NCI-H1436 (cell line): ENCODE results near the gene CARD6.
"Not testable (repeated sequence)": the region's sequence is repeated elsewhere in the genome, so short reads cannot be mapped to it uniquely, and the experiment has no call there.

ENCODE experiments used
- DNase-seq: peaks from one replicate; lab custom pipeline; 2025; lab: John Stamatoyannopoulos, UW

Gene CARD6

DNA sequence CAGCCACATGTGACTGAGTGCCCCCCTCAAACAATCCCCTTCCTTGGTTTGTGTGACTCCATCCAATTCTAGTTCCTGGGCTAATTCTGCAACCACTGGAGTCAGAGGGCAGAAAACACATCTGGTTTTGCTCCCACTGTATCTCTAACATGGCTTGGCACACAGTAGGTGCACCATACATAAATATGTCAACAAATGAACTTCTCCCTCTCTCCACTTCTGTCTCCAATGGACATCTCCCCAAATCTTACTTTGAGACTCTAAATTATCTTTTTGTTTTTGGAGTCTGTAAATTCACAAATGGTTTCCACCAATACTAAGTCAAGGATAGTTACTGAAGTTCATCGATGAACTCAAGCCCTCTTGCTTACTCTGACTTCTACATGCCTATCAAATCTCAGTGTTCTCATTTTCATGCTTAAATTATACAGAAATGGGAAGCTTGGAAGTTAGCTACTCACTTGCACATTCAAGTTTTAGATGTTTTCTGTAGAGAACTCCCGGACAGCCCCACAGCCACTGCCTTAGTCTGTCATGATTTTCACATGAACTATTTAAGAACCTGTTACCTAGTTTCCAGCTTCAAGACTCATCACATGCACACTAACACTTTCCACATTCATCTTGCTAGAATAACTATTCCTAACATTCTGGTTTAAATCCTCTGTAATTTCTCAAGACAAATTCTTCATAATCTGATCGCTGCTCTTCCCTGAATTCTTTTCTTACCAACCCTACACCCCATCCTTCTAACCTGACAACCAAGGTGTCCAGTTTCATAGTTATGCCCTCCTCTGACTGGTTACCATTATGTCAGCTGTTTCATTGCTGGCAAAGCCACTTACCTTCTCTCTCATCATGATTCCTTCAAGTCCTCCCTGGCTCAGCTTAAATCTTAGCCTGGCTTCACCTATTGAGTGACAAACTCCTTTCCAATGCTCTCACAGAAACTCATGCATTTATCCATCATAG lies 12.2 kb upstream of the CARD6 start:
- DNase-seq, result no peak

DNA sequence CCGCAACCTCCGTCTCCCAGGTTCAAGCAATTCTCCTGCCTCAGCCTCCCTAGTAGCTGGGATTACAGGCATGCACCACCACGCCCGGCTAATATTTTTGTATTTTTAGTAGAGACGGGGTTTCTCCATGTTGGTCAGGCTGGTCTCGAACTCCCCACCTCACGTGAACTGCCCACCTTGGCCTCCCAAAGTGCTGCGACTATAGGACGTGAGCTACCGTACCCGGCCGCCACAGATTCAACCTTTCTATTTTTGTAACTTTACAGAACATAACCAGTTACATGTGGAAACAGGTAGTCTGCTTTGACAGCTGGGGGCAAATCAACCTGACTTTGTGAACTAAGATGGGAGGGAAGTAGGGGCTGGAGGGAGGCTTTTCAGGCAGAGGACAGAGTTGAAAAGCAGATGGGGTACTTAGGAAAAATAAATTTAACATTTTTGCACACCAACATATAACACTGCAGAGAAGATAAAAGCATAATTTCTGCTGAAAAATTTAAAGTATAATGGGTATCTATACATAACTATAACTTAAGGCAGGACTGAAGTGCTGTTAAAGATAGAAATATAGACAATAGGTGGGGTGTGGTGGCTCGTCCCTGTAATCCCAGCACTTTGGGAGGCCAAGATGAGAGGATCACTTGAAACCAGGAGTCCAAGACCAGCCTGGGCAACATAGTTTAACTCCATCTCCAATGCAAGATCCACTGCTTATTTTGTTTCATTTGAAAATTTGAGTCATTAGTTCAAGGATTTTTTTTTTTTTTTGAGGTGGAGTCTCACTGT lies 11.2 kb upstream of the CARD6 start:
- DNase-seq, result no peak

DNA sequence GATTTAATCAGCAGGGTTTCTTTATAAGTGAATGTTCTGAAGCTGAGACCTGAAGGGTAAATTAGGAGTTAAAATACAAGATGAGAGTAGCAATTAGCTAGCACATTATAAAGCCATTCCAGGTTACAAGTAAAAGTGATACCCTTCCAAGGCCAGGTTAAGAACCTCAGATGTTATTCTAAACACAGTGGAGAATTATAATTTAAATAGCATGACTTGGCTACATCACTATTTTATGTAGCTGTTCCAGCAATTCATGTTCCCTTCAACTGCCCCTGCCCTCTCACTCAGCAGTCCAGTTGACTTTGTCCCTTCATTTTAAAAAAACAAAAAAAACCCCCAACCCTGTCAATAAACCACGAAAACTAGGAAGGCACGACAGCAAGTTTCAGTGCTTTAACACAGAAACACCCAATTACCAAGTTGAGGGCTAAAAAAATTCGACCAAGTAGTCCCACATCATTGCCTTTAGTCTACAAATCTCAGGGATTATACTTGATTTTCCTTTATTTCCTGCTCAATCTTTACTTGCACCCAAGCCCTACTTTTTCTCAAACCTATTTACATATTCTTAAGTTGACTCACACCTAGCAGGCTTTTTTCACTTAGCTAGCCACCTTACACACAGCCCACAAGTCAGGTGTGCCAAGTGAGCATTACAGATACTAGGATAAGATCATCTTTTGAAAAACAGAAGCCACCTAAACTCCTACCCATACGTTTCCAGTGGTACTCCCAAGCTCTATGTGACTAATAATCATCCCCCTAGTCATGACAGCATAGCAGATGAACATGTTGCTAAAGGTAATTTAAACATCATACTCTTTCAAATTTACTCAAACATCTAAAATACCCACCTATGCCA lies 9.6 kb upstream of the CARD6 start:
- no peak for DNase-seq

DNA sequence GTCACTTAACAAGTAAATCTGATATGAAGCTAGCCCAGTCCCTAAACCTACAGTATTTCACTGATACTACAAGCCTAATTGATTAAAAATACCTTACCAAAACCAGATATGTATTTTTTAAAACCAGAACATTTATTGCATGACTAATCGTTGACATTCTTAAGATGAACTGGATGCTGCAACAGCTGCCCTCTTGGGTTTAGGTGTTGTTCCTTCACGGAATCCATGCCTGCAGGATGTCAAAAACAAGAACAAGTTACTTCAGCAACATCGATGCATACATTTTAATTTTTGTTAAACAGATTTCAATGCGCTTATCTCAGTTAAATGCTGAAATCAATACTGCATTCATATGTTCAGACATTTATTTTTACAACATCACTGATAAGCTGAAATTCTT lies 8.8 kb upstream of the CARD6 start:
- DNase-seq, result no peak

DNA sequence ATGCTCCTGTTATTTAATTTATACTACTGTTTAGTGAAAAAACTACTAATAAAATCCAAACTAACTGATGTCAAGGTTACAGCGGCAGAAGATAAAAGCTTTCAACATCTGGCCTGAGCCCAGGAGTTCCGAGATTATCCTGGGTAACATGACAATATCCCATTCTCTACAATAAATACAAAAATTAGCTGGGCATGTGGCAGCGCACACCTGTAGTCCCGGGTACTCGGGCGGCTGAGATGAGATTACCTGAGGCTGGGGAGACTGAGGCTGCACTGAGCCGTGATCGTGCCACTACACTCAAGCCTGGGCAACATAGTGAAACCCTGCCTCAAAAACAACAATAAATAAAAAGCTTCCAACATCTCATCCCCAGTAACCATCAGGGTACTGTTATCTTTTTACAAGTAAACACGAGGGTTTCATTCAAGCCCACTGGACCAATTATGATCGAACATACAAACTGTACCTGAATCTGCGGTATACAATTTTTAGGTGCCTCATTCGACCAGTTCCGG lies 7.4 kb upstream of the CARD6 start:
- DNase-seq, result no peak

DNA sequence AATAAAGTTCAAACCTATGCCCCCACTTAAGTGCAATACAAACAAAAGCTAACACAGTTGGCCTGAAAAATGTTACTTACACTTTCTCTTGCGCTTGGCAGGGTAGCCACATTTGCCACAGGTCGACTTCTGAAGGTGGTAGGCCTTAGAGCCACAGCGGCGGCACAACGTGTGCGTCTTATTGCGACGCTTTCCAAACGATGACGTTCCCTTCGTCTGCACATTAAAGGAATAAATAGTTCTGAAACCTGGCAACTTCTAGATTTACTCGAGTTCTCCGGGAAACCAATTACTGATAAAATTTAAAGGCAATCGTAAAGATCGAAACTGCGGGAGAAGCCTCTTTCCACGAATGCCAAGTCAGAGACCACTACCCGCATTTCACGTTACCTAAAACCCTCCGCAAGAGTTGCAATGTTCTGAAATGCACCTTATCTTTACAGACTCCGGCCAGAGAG lies 6.7 kb upstream of the CARD6 start:
- DNase-seq, result no peak

DNA sequence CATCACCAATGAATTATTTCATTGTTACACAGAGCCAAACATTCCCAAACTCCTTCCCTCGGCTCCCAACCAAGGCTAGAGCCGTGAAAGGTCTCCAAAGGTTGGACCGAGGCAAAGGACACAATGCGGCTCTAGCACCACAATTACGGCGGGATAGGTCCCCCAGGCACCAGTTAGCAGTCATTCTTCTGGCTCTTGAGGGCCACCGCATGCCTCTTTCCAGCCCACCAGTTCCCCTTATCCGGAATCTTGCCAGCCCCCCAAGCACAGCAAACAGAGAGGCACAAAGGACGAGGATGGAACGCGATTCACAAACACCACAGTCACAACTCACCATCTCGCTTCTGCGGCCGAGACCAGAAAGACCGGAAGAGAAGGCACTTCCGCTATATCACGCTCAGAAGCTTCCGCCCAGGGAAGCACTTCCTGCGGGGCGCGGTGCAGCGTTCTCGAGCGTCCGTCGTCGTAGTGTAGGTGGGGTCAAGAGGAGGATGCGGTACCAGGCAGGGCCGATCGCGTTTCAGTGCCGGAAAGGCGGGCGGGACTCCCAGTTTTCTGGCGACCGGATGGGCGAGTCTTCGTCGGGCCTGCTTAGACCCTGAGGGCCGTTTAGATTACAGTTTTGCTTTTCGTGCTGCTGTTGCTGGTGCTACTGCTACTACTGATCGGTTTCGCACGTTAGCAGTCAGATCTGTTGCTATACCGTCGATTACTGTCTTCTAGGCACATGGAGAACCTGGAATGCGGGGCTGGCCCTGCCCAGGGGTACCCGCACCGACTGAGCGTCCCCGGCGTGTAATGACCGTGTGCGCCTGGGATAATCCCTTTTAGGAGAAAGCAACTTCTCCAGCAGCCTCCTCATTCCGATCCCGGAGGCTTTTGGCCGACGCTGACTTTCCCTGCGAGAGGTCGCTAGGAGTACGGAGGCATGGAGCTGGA lies 6.0 kb upstream of the CARD6 start, which contains the start of gene RPL37:
RPL37 (minus strand) TSS at position 374 of the 939 bp plus-strand sequence; CDS start at position 337, 37 bp downstream.
- peak; percentile 94 for DNase-seq

DNA sequence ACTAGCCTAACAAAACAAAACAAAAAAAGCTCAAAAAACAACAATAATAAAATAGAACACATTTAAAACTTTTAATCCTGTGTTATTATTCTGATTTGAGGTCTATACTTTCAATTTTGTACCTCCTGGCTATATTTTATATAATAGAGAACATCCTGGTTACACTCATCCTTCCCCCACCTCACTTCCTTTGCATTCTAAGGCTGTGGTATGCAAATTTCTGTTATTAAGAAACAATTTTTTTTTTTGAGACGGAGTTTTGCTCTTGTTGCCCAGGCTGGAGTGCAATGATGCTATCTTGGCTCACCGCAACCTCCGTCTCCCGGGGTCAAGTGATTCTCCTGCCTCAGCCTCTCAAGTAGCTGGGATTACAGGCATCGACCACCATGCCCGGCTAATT lies 3.1 kb upstream of the CARD6 start:
- no peak for DNase-seq

DNA sequence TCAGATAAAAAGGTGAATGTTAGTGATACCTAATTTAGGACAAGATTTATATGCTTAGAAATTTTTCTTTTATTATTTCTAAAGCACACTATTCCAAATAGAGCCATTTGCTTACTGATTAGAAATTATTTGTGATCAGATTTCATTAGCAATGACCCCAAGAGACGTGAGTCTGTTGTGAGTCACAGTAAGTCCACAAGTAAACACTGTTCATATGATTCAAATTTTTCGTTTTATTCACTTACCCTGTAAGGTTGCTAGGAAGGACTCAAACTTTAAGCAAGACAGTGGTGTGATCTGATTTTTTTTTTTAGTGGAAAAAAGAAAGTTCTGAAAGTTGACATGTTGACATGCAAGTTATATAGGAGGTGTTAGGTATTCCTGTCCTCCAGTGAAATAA lies 1.2 kb downstream of the CARD6 start:
- DNase-seq, result no peak

DNA sequence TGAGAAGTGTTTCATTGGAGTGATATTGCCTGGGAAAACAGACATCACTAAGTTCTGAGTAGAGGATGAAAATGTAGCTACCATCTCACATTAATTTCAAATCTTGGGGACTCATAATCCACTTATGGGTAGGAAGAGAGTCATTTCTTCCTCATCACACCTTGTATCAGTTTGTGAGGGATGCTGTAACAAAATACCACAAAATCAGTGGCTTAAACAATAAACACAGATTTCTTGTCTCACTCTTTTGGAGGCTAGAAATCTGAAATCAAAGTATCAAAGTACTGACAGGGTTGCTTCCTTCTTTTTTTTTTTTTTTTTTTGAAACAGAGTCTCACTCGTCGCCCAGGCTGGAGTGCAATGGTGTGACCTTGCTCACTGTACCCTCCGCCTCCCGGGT lies 3.4 kb downstream of the CARD6 start:
- no peak for DNase-seq

DNA sequence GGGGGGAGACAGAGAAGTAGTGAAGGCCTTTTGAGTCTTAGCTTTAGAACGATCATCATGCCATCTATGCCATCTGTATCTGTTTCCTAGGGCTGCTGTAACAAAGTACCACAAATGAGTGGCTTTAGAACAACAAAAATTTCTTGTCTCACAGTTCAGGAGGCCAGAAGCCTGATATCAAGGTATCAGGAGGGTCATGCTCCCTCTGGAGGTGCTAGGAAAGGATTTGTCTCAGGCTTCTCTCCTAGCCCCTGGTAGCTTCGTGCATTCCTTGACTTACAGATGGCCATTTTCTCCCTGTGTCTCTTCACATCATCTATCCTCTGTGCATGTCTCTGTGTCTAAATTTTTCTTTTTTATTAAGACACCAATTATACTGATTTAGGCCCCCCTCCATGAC lies 5.2 kb downstream of the CARD6 start:
- no peak for DNase-seq

DNA sequence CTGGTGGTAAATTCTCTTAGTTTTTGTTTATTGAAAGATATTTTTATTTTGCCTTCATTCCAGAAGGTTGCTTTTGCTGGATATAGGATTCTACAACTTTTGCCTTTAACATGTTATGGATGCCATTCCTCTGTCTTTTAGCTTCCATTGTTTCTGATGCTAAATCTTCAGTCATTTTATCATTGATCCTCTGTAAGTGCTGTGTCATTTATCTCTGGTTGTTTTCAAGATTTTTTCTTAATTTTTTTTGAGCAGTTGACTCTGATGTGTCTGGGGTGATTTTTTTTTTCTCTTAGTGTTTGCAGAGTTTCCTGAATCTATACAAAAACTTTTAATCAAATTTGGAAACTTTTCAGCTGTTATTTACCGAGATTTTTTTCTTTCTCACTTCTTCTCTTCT lies 6.4 kb downstream of the CARD6 start:
- no peak for DNase-seq

DNA sequence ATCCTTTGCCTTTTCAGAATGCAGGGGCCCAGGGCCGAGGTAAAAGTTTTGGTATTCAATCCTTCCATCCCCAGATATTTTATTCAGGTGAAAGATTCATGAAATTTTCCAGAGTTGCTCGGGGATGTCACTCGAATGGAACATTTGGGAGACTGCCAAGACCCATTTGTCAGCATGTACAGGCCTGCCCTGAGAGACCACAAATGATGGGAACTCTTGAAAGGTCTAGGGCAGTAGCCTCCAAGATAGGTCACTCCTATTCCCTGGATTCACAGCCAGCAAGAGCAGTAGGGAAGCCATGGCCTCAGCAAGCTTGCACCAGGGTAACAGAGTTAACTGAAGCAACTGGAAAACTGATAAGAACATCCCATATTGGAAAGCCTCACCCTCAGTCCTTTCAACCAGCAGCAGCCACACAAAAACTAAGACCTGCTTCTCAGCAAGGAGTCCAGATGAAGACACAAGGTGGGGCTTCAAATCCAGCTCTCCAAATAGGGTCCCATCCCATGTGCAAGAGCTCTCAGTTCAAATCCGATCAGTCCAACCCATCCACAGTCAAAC lies 12.5 kb downstream of the CARD6 start:
- no peak for DNase-seq

DNA sequence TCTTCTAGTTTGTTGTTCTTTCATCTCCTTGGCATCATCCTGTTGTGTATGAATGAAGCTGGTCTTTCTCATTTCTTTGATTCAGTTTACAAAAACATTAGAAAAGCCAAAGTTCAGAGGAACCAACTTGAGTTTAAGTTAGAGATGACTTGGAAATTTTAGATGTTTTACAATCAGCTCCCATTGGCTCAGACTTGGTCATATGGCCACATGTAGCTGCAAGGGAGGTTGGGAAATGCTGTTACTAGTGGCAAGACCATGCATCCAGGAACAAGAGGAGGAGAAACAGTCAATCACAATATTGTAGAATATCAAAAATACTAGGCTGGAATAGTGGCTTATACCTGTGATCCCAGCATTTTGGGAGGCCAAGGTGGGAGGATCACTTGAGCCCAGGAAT lies 19.5 kb downstream of the CARD6 start:
- no peak for DNase-seq

DNA sequence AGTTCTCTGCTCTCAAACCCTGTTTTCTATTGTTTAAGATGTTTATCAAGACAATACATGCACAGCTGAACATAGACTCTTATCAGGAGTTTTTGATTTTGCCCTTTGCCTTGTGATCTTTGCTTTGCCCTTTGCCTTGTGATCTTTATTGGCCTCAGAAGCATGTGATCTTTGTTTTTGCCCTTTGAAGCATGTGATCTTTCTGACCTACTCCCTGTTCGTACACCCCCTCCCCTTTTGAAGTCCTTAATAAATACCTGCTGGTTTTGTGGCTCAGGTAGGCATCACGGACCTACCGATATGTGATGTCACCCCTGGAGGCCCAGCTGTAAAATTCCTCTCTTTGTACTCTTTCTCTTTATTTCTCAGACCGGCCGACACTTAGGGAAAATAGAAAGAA lies 23.8 kb downstream of the CARD6 start:
- DNase-seq, result not testable (repeated sequence)

DNA sequence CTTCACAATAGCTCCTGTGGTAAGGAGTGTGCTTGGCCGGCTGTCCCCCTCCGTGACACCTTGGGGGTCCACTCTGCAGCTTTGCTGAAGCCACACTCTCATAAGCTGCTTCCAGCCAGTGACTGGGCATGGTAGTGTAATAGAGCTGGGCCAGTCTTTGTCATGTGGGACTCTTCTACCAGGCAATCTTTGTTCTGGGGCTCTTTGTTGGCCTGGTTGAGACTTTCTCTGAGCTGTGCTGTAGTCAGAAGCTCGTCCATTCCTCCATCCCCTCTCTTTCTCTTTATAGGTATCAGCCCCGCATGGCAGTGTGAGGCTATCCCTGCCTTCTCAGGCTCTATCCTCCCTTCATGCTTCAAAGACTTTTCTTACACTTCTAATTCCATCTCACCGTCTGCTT lies 25.7 kb downstream of the CARD6 start:
- DNase-seq, result no peak

DNA sequence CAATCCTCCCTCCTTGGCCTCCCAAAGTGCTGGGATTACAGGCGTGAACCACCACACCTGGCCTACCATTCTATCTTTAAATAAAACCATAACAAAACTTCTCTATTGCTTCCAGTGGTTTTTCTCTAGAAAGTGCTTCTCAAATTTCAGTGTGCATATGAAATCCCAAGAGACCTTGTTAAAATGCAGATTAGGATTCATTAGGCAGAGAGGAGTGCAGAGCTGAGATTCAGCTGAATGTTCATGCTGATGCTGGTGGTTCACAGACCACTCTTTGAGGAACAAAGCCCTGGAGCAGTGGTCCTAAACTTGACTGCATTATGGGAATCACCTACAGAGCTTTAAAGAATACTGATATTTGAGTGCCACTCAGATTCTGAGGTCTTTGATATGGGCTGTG lies 28.2 kb downstream of the CARD6 start:
- no peak for DNase-seq

DNA sequence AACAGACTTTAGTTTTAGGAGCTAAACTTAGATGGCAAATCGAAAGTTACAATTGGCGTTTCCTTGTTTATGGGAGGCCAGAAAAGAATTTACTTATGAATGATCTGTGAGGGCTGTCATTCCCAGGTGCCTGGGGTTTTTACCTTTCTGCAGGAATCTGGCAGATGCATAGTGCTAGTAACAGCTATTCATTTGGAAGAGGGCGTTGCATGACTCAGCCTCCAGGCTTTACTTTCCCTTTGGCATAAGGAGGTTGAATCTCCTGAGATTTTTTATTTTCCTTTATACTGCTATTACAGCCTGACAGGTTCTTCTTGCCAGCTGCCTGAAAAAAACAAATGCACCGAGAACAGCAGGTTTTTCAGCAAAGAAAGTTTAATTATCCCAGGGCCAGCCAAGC lies 30.0 kb downstream of the CARD6 start:
- no peak for DNase-seq

DNA sequence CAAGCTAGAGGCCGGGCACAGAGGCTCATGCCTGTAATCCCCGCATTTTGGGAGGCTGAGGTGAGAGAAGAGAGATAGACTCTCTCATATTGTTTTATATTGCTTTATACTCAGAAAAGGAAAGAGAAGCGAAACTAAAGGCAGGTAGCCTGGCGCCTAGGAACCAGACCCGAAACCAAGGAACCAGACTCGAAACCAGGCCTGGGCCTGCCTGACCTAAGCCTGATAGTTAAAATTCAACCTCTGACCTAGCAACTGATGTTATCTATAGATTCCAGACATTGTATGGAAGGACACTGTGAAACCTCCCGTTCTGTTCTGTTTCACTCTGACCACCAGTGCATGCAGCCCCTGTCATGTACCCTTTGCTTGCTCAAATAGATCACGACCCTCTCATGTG lies 31.1 kb downstream of the CARD6 start:
- not testable (repeated sequence) for DNase-seq

DNA sequence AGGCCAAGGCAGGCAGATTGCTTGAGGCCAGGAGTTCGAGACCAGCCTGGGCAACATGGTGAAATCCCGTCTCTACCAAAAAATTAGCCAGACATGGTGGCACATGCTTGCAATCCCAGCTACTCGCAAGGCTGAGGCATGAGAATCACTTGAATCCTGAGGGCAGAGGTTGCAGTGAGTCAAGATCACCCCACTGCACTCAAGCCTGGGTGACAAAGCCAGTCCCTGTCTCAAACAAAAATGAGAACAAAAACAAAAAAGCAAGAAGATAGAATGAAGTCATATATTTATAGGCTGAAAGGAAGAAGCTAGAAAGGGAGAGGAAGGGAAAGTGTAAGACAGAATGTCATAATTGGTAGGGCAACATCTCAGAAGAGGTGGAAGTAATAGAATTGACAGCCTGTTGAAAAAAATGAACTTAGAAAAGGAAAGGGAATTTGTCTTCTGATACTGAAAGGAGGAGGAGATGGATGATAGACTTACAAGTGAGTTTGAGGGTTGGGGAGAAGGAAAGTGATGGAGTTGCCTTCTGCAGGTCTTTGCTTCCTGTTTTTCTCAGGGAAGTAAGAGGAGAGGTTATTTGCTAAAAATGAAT lies 32.2 kb downstream of the CARD6 start:
- no peak for DNase-seq
